Stimulated activated CD4-positive, alpha-beta T cell treated with anti-CD3 and anti-CD28 coated beads, Interleukin-1b, Interleukin-23, amount 100 ng/mL, for 48 hours (primary cell): ENCODE data around the gene TSC22D1.

ENCODE experiments used
- DNase-seq: peaks from one replicate; pipeline ENCODE4 v3.0.0-alpha.2; 2020

Gene TSC22D1

DNA sequence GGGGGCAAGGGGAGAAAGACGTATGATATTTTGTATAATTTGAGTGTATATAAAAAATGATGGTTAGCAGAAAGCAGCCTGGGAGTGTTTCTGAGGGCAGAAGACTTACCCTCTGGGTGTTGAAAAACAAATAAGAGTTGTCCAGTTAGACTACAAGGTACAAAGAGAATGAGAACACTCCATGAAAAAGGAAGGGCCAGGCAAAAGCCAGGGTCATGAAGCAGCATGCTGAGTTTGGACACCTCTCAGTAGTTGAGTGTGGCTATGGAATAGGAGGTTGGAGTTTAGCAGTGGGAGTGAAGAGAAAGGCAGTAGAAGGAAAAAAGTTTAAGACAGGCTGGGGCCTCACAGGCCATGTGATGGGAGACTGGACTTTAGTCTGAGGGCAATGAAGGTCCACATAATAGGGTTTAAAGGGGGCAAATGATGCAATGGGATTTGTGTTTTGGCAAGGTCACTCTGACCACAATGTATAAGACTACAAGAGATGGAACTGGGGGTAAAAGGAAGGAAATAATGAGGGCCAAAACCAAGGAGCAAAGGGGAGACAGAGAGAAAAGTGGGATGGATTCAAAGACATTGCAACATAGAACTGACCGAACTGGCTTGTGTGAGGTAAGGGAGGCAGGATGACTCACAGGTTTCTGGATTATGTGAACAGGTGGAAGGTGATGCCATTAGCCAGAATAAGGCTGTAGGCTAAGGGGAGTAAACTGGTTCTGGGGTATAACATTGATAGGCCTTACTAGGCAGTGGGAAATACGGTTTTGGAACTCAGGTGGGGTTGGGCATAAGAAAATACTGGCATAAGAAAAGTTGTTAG lies 125.9 kb downstream of the TSC22D1 start:
- DNase-seq = no peak

DNA sequence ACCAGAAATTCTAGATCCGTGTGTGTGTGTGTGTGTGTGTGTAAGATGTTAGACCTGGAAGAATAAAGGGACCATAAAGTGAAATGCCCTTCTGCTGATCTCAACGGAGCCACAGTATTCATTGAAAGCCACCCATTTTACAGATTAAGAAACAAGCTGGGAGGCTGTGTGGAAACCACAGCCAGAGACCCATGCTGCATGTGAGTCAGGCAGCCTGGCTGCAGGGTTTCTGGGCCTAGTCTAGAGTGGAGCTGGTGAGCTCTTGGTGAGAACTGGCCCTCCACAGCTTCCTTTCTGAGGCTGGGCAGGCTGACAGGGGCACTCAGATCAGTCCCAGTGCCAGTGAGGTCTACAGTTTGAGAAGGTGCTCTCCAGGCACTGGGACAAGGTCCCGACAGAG lies 127.3 kb downstream of the TSC22D1 start:
- no peak for DNase-seq

- no peak for DNase-seq
Measured at GRCh38 chr13:44448373-44448772, 127.8 kb downstream of the TSC22D1 start.

GRCh38 chr13:44447783-44448321 lies 128.3 kb downstream of the TSC22D1 start:
- DNase-seq = no peak

- DNase-seq = no peak
Measured at GRCh38 chr13:44440046-44440608, 136.0 kb downstream of the TSC22D1 start.

DNA sequence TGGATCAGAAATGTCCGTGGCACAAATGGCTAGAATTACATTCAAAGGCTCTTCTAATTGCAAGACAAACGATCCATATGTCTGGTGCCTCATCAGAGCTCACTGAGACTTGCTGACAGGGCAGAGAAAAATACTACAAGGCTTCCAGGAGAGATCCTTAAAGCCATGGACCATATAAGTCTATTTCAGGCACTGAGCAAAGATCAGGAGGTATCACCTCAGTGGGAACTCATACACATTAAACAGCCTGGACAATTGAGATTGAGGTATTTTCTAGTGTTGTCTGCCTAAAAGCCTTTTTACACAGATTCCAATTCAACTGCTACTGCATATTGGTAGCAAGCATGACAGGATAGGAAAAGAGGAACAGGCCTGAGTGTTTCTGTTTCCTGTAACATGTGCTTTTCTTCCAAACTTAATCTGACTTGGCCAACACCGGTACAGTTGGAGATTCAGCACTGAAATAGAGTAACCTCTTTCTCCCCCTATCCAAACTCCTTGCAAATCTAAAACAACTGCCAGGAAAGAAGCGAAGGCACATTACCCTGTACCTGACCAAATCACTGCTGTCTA lies 136.6 kb downstream of the TSC22D1 start:
- DNase-seq = no peak

DNA sequence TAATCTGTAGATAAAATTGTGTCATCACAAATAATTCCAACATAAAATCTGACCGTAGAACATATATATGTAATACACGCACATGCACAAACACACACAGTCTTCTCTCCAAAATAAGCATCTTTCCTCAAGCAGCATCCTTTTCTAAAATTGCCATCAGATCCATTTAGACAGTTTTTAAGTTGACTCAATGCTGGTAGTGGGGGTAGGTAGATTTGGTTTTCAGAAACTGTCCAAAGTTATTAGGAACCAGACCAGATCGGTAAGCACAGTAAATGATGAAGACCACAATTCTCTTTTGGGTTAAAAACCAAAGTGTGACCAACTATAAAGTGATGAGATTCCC lies 137.9 kb downstream of the TSC22D1 start:
- DNase-seq = no peak

- no peak for DNase-seq
Measured at GRCh38 chr13:44437356-44438233, 138.5 kb downstream of the TSC22D1 start.

- peak; percentile 41 for DNase-seq
Measured at GRCh38 chr13:44436589-44437337, 139.4 kb downstream of the TSC22D1 start.

DNA sequence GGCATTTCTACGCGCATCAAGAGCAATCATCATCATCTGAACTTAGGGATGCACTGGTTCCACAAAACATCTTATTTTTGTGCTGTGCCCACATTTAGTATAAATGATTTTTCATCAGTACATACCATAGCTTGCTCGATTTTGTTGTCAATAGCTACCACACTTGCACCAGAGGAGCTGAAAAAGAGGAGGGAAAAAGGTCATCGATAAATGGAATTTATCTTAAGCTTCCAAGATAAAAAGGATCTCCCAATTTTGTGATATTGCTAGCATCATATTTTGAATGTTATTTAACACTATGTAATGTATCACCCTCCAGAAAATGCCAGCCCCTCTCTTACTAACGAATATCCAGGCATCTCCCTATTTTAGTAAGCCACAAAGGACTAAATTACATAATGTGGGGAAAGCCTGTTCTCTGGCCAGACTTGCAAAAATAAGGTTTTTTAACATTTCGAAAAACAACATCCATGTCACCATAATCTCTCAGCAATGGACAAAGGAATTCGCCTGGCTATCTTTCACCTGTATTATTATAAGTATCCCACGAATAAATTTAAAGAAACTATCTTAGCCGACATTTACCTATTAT lies 140.1 kb downstream of the TSC22D1 start:
- DNase-seq = no peak

GRCh38 chr13:44435142-44435918 lies 140.8 kb downstream of the TSC22D1 start:
- DNase-seq = peak; percentile 90

- DNase-seq = no peak
Measured at GRCh38 chr13:44434766-44435141, 141.4 kb downstream of the TSC22D1 start.

GRCh38 chr13:44433863-44434765 lies 142.0 kb downstream of the TSC22D1 start:
- no peak for DNase-seq

DNA sequence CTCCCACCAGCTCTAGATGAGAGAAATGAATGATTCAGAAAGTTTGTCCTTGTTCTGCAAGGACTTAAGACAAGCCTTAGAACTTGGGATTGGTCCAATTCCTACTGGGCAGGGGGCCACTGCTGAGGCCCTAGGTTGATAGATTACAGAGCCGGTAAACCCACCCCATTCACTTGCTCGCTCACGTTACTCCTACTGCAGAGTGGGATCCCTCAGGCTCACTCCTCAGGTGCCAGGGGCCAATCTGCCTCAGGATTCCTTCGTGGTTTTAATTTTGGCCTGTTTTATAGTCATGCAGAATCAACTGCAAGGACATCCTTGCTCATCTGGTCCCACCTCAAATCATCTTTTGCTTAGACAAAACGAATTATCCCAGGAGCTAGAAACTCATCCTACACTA lies 143.5 kb downstream of the TSC22D1 start:
- DNase-seq = no peak

DNA sequence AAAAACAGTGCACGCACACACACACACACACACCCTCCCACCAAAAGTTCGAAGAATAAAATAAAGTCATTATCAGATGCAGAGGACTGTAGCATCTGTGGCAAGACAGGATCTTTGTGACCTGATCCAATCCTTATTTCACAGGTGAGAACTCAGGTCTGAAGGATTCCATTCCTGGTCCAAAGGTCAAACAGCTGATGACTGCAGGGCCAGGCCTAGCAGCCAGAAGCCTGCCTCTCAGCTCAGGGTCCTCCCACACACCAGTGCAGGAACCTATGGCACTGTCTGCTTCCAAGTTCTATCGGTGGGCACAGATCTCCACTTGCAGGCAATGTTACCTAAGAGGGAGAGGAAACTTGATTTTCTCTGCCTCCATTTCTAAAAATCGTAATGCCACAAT lies 145.0 kb downstream of the TSC22D1 start:
- DNase-seq = no peak

DNA sequence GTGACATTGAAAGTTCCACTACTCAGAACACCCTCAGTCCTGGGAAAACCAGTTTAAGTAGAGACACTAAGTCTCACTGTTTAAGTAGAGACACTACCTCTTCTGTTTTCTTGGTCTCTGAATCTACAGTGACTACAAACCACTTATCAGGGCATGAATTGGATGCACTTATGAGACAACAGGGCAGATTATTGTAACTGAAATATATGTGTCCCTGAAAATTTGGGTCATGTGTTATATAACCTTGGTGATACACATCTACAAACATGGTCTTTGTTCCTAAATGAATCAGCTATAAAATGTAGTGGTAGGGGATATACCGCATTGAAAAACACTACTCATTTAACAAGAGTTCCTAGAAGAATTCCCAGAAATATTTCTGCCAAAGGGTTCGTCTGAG lies 146.8 kb downstream of the TSC22D1 start:
- no peak for DNase-seq

DNA sequence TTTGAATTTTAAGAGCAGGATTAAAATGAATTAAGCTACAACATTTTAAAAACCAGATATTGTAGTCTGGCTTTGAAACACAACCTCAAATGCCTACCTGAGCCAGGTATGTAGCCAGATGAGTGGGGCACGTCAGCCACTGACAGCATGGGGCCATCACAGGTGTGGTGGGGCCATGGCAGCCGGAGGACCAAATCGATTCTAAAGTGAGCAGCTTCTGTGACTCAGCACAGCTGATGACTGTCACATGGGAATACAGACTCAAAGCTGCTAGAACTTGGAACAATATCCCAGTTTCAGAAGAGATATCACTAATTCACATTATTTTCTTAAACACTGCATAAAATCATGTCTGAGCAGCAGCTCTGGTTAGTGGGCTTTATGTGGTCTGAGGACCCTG lies 149.7 kb downstream of the TSC22D1 start:
- no peak for DNase-seq

DNA sequence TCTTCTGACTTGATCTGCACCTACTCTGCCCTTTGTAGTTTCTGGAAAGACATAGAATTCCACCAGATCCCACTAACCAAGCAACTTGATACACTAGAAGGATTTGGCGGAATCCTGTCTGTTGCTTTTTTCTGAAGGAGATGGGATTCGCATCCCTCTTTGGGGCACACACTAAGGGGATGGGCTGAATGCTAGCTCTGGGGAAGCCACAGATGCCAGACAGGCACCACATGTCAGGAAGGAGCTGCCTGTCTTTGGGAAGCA lies 150.4 kb downstream of the TSC22D1 start:
- DNase-seq = no peak

GRCh38 chr13:44425041-44425814 lies 150.9 kb downstream of the TSC22D1 start:
- DNase-seq = no peak

DNA sequence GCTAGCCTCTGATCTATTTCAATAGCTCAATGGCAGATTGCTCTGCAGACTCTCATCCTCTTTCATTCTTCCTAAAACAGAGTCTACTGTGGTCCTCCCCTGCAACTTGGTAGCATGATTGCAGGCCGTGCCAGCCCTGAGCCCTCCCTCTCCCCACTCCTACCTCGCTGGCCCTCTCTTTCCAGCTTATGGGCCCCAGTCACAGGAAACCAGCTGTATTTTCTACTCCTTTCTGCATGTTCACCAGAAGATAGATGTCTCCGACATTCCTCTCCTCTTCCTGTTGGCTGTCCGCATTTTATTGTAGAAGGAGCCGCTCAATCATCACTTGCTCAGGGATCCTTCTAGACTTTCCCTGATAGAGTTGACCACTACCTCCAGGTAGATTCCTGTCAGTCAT lies 152.3 kb downstream of the TSC22D1 start:
- no peak for DNase-seq
